HepG2 (cell line): ENCODE measurements around the gene RBBP9. TPM values are rescaled to one million over a fixed set of nuclear protein-coding genes. Genes with fewer than 3 reads are reported as not detected.

ENCODE experiments used
- ASH2L ChIP-seq: fragments of 300-600, 200-600 bp; sonication (generic); IDR thresholded peaks from 2 replicates; pipeline ENCODE4 v1.7.0; 2017; ENCODE audit warnings: low read depth, mild to moderate bottlenecking, moderate library complexity, mixed read lengths, low read length; ENCODE audit not compliant: insufficient read length
- ATF7 ChIP-seq, 2 experiments: fragments of 450-650 bp in 1 of 2; sonication (generic) in 1 of 2; formaldehyde crosslinking in 1 of 2; IDR thresholded peaks; 2 replicates each; pipeline versions ENCODE4 v1.4.0 to v1.6.1; 2016 to 2020; ENCODE audit warnings: antibody characterized with exemption in 1 of 2, mild to moderate bottlenecking in 1 of 2, missing genetic modification reagents in 1 of 2
- CBX5 ChIP-seq: sonication (generic); formaldehyde crosslinking; IDR thresholded peaks from 2 replicates; pipeline ENCODE4 v1.4.0; 2020; ENCODE audit warnings: missing genetic modification reagents, borderline replicate concordance
- HOXA7 ChIP-seq: sonication (generic); formaldehyde crosslinking; IDR thresholded peaks from 2 replicates; pipeline ENCODE4 v1.8.1; 2022; ENCODE audit warnings: mild to moderate bottlenecking, missing genetic modification reagents, moderate library complexity
- IKZF4 ChIP-seq: sonication (generic); formaldehyde crosslinking; IDR thresholded peaks from 2 replicates; pipeline ENCODE4 v1.5.1; 2020; ENCODE audit warnings: borderline replicate concordance, mild to moderate bottlenecking, low read depth, missing genetic modification reagents; ENCODE audit errors: not compliant biosample characterization
- MIXL1 ChIP-seq: IDR thresholded peaks from 2 replicates; pipeline ENCODE4 v1.6.1; 2016
- MTF1 ChIP-seq: sonication (generic); formaldehyde crosslinking; IDR thresholded peaks from 2 replicates; pipeline ENCODE4 v1.5.0; 2020; ENCODE audit warnings: missing genetic modification reagents
- MYNN ChIP-seq: sonication (generic); formaldehyde crosslinking; IDR thresholded peaks from 2 replicates; pipeline ENCODE4 v1.4.0; 2020; ENCODE audit warnings: mild to moderate bottlenecking, low read depth, missing genetic modification reagents
- RAD21 ChIP-seq: fragments of 450-650 bp; formaldehyde crosslinking; IDR thresholded peaks from 2 replicates; pipeline ENCODE4 v1.5.0; 2020; ENCODE audit warnings: mild to moderate bottlenecking
- RXRA ChIP-seq: sonication (generic); formaldehyde crosslinking; IDR thresholded peaks from 2 replicates; pipeline ENCODE4 v1.5.1; 2020; ENCODE audit warnings: missing genetic modification reagents
- SP1 ChIP-seq, 2 experiments: fragments of 450-650 bp in 1 of 2; sonication (generic) in 1 of 2; formaldehyde crosslinking in 1 of 2; IDR thresholded peaks; 2 replicates each; pipeline versions ENCODE4 v1.4.0 to v1.6.1; 2016 to 2020; ENCODE audit warnings: missing genetic modification reagents in 1 of 2
- TARDBP ChIP-seq: sonication (generic); formaldehyde crosslinking; IDR thresholded peaks from 2 replicates; pipeline ENCODE4 v1.8.0; 2022; ENCODE audit warnings: mild to moderate bottlenecking, missing genetic modification reagents
- ZBTB38 ChIP-seq: sonication (generic); formaldehyde crosslinking; IDR thresholded peaks from 2 replicates; pipeline ENCODE4 v1.5.1; 2020; ENCODE audit warnings: mild to moderate bottlenecking, missing genetic modification reagents
- ZNF12 ChIP-seq: sonication (generic); formaldehyde crosslinking; IDR thresholded peaks from 2 replicates; pipeline ENCODE4 v1.5.0; 2020; ENCODE audit warnings: missing genetic modification reagents
- ZNF350 ChIP-seq: sonication (generic); formaldehyde crosslinking; IDR thresholded peaks from 2 replicates; pipeline ENCODE4 v1.4.0; 2020; ENCODE audit warnings: mild to moderate bottlenecking, low read depth, missing genetic modification reagents, borderline replicate concordance
- ZNF549 ChIP-seq: sonication (generic); formaldehyde crosslinking; IDR thresholded peaks from 2 replicates; pipeline ENCODE4 v1.5.0; 2020; ENCODE audit warnings: missing genetic modification reagents
- ZNF652 ChIP-seq: IDR thresholded peaks from 2 replicates; pipeline ENCODE4 v1.6.1; 2016; ENCODE audit warnings: low read depth, borderline replicate concordance
- polyA plus RNA-seq, 8 experiments: library from polyadenylated mRNA; depleted of rRNA in 3 of 8; stranded (reverse) in 7 of 8; unstranded in 1 of 8; fragments of >200 nt; fragmentation: Illumina TruSeq in 4 of 8; extraction: Trizol in 4 of 8; gene quantifications; 2 replicates each; pipeline versions ENCODE4 v1.2.1 to v1.2.3, GENCODE V29; 2011 to 2016; ENCODE audit warnings: low read depth in 4 of 8, missing spikeins in 1 of 8, mixed read lengths in 1 of 8; ENCODE audit not compliant: insufficient read depth in 1 of 8
- total RNA-seq, 5 experiments: library from RNA; depleted of rRNA; stranded (reverse); fragments of >200 nt; fragmentation: Illumina TruSeq; extraction: Trizol; gene quantifications; 2 replicates each; pipeline ENCODE4 v1.2.3, GENCODE V29; 2016; ENCODE audit warnings: low read depth in 1 of 5
- TF ChIP-seq, protein P1 (sequence below): sonication (generic); formaldehyde crosslinking; IDR thresholded peaks from 2 replicates; pipeline ENCODE4 v1.4.0; 2020; ENCODE audit warnings: missing genetic modification reagents
- TF ChIP-seq, protein P2 (sequence below): sonication (generic); formaldehyde crosslinking; IDR thresholded peaks from 2 replicates; pipeline ENCODE4 v1.5.0; 2020; ENCODE audit warnings: missing genetic modification reagents
- TF ChIP-seq, protein P3 (sequence below): sonication (generic); formaldehyde crosslinking; IDR thresholded peaks from 2 replicates; pipeline ENCODE4 v1.4.0; 2020; ENCODE audit warnings: mild to moderate bottlenecking, missing genetic modification reagents, borderline replicate concordance
- TF ChIP-seq, protein P4 (sequence below): sonication (generic); formaldehyde crosslinking; IDR thresholded peaks from 2 replicates; pipeline ENCODE4 v1.8.1; 2023; ENCODE audit warnings: mild to moderate bottlenecking, missing genetic modification reagents, borderline replicate concordance
- TF ChIP-seq, protein P5 (sequence below): IDR thresholded peaks from 2 replicates; pipeline ENCODE4 v1.6.1; 2012; ENCODE audit warnings: low read depth, low read length, improper control_type of control experiment

The RBBP9 gene
- total and polyA plus RNA-seq, 2 of the 13 experiments (the other 11 are each of a cell fraction or from before 2014, with no cell fraction given): 28.0 to 56.3 TPM

DNA sequence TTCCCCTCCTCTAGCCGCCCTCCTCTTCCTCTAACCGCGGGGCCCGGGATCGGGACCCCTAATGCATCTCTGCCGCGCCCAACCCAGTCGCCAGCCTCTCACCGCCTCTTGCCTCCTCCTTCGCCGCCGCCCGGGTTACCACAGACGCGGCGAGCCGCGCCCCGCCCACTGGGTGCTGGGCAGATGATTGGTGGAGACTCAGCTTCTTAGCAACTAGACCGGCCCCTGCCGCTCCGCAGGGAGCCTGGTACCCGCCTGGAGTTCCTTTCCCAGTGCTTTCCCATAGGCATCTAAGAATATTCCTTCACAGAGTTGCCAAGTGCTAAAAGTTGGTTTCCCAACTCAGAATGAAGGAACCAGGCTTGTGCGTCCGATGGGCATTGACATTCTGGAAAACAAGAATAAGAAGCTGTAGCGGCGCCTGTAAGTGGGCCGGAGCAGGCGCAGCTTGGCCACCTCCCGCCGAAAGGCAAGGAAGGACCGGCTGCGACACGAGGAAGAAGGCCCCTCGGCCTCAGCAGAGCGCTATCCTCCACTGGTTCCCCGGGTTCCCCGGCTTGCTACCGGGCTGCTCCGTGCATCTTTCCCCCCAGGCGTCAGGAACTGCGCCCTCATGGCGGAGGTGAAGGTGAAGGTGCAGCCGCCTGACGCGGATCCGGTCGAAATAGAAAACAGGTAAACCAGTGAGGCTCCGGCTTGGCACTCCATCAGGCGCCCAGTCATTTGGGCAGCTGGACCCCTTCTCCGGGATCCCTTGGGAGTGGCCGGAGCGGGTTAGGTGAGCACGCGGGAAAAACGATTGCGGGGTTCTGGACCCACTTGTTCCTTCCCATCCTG is 29.9 kb downstream of the RBBP9 start, which contains the start of the genes DZANK1 and POLR3F (continued):
- TF ChIP-seq SP1 (IDR thresholded peaks at IDR 0.05): no peak
- TF ChIP-seq SP1 (CRISPR knock-in tag; IDR thresholded peaks at IDR 0.05): peak; percentile 70
- TF ChIP-seq TARDBP (CRISPR knock-in tag): peak; percentile 93
- TF ChIP-seq ZNF350 (CRISPR knock-in tag): peak; percentile 94; the same call in 1 of the 2 replicates
- TF ChIP-seq, protein P1, sequence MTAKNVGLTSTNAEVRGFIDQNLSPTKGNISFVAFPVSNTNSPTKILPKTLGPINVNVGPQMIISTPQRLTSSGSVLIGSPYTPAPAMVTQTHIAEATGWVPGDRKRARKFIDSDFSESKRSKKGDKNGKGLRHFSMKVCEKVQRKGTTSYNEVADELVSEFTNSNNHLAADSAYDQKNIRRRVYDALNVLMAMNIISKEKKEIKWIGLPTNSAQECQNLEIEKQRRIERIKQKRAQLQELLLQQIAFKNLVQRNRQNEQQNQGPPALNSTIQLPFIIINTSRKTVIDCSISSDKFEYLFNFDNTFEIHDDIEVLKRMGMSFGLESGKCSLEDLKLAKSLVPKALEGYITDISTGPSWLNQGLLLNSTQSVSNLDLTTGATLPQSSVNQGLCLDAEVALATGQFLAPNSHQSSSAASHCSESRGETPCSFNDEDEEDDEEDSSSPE (CRISPR knock-in tag): peak; percentile 62; the same call in 1 of the 2 replicates
- TF ChIP-seq, protein P2, sequence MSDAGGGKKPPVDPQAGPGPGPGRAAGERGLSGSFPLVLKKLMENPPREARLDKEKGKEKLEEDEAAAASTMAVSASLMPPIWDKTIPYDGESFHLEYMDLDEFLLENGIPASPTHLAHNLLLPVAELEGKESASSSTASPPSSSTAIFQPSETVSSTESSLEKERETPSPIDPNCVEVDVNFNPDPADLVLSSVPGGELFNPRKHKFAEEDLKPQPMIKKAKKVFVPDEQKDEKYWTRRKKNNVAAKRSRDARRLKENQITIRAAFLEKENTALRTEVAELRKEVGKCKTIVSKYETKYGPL: no peak; the same call in 1 of the 2 replicates
- TF ChIP-seq, protein P3, sequence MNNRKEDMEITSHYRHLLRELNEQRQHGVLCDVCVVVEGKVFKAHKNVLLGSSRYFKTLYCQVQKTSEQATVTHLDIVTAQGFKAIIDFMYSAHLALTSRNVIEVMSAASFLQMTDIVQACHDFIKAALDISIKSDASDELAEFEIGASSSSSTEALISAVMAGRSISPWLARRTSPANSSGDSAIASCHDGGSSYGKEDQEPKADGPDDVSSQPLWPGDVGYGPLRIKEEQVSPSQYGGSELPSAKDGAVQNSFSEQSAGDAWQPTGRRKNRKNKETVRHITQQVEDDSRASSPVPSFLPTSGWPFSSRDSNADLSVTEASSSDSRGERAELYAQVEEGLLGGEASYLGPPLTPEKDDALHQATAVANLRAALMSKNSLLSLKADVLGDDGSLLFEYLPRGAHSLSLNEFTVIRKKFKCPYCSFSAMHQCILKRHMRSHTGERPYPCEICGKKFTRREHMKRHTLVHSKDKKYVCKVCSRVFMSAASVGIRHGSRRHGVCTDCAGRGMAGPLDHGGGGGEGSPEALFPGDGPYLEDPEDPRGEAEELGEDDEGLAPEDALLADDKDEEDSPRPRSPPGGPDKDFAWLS (CRISPR knock-in tag): no peak; the same call in 1 of the 2 replicates
- peak; percentile 74 for TF ChIP-seq RXRA (CRISPR knock-in tag)
- TF ChIP-seq ASH2L: peak; percentile 100
- TF ChIP-seq, protein P4, sequence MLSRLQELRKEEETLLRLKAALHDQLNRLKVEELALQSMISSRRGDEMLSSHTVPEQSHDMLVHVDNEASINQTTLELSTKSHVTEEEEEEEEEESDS: no peak
- no peak for TF ChIP-seq ATF7 (IDR thresholded peaks at IDR 0.05)
- TF ChIP-seq ATF7 (CRISPR knock-in tag; IDR thresholded peaks at IDR 0.05): no peak
- TF ChIP-seq HOXA7 (CRISPR knock-in tag): no peak
- no peak; the same call in 1 of the 2 replicates for TF ChIP-seq ZNF12 (CRISPR knock-in tag)
- TF ChIP-seq, protein P5, sequence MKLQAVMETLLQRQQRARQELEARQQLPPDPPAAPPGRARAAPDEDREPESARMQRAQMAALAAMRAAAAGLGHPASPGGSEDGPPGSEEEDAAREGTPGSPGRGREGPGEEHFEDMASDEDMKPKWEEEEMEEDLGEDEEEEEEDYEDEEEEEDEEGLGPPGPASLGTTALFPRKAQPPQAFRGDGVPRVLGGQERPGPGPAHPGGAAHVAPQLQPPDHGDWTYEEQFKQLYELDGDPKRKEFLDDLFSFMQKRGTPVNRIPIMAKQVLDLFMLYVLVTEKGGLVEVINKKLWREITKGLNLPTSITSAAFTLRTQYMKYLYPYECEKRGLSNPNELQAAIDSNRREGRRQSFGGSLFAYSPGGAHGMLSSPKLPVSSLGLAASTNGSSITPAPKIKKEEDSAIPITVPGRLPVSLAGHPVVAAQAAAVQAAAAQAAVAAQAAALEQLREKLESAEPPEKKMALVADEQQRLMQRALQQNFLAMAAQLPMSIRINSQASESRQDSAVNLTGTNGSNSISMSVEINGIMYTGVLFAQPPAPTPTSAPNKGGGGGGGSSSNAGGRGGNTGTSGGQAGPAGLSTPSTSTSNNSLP: no peak
- 0 out of 2 replicates have a peak, but pooled peaks have one; percentile 11 for TF ChIP-seq ZNF549 (CRISPR knock-in tag)
- TF ChIP-seq IKZF4 (CRISPR knock-in tag): no peak
- TF ChIP-seq CBX5 (CRISPR knock-in tag): peak; percentile 82; the same call in 1 of the 2 replicates
- TF ChIP-seq ZNF652: no peak; the same call in 1 of the 2 replicates
- peak; percentile 54; the same call in 1 of the 2 replicates for TF ChIP-seq MIXL1
- TF ChIP-seq RAD21 (CRISPR knock-in tag): peak; percentile 53; the same call in 1 of the 2 replicates
- peak; percentile 79; the same call in 1 of the 2 replicates for TF ChIP-seq MTF1 (CRISPR knock-in tag)
- TF ChIP-seq ZBTB38 (CRISPR knock-in tag): peak; percentile 36; the same call in 1 of the 2 replicates
- peak; percentile 38; the same call in 1 of the 2 replicates for TF ChIP-seq MYNN (CRISPR knock-in tag)
